ENCODE data around the gene CTSK.

- TF ChIP-seq CTCF (conservative IDR thresholded peaks at IDR 0.05 in 1 of 2, IDR thresholded peaks at IDR 0.05 in 1 of 2; ENCODE audit: extremely low read depth in 1 of 2, insufficient read depth in 1 of 2, low read depth in 1 of 2, low read length in 2 of 2) (no peak), EZH2 (IDR thresholded peaks at IDR 0.05; ENCODE audit: borderline replicate concordance, low read length) (no peak)
Observed at GRCh38 chr1:150763018-150763417, 45.0 kb downstream of the CTSK start.

Data from mammary epithelial cell (primary cell).